OCI-M1 (cell line): ENCODE data around the gene SEZ6L.

Experiments used
- DNase-seq: peaks from one replicate; lab custom pipeline; 2025; lab: John Stamatoyannopoulos, UW

The SEZ6L gene

GRCh38 chr22:26334232-26334631 is 165.0 kb downstream of the SEZ6L start:
- DNase-seq = no peak

- no peak for DNase-seq
These were observed 167.5 kb downstream of the SEZ6L start for GRCh38 chr22:26336773-26337172.

DNA sequence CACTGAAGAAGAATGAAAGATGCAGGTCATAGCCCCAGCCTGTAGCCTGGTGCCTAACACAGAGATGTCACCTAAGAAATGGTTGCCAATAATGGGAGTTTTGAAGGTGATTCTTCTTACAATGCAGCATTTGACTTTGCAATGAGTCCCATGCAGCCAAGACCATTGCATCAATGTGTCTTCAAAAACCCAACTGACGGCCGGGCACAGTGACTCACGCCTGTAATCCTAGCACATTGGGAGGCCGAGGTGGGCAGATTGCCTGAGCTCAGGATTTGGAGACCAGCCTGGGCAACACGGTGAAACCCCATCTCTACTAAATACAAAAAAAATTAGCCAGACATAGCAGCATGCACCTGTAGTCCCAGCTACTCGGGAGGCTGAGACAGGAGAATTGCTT is 170.5 kb downstream of the SEZ6L start:
- no peak for DNase-seq

GRCh38 chr22:26342745-26343410 is 173.6 kb downstream of the SEZ6L start:
- no peak for DNase-seq

- no peak for DNase-seq
These were observed 176.2 kb downstream of the SEZ6L start for GRCh38 chr22:26345496-26345895.

DNA sequence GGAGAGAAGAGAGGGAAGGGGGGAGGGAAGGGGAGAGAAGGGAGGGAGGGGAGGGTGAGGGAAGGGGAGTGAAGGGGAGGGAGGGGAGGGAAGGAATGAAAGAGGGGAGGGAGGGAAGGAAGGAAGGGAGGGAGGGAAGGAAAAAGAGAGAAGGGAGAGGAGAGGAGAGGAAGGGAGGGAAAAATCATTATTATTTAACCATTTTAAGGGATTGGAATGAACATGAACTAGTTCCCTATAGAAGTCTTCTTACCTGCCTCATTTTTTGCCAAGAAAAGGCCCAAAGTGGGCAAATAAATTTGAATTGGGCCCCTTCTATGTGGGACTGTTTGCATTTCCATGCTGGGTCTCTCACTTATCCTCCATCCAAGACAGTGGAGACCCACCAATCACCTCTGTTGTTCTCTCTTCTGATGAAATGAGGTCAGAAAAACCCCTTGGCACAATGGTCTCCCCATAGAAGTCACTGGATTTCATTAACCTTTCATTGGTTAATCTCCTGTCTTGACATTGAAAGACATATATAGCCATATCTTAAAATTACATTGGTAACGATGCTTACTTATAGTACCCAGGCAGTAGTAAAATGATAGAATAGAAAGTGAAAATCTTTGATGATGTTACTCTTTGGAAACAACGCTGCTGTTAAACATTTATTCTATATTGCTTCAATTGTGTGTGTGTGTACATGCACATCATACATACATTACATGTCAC is 179.7 kb downstream of the SEZ6L start:
- no peak for DNase-seq

- no peak for DNase-seq
These were observed 185.4 kb downstream of the SEZ6L start for GRCh38 chr22:26354707-26355106.

GRCh38 chr22:26357281-26357680 is 188.0 kb downstream of the SEZ6L start:
- no peak for DNase-seq

GRCh38 chr22:26357813-26358212 is 188.6 kb downstream of the SEZ6L start:
- DNase-seq = no peak

GRCh38 chr22:26359156-26359555 is 189.9 kb downstream of the SEZ6L start:
- DNase-seq = no peak

GRCh38 chr22:26360169-26360885 is 191.1 kb downstream of the SEZ6L start:
- peak; percentile 93 for DNase-seq

- no peak for DNase-seq
These were observed 193.2 kb downstream of the SEZ6L start for GRCh38 chr22:26362471-26362870.

DNA sequence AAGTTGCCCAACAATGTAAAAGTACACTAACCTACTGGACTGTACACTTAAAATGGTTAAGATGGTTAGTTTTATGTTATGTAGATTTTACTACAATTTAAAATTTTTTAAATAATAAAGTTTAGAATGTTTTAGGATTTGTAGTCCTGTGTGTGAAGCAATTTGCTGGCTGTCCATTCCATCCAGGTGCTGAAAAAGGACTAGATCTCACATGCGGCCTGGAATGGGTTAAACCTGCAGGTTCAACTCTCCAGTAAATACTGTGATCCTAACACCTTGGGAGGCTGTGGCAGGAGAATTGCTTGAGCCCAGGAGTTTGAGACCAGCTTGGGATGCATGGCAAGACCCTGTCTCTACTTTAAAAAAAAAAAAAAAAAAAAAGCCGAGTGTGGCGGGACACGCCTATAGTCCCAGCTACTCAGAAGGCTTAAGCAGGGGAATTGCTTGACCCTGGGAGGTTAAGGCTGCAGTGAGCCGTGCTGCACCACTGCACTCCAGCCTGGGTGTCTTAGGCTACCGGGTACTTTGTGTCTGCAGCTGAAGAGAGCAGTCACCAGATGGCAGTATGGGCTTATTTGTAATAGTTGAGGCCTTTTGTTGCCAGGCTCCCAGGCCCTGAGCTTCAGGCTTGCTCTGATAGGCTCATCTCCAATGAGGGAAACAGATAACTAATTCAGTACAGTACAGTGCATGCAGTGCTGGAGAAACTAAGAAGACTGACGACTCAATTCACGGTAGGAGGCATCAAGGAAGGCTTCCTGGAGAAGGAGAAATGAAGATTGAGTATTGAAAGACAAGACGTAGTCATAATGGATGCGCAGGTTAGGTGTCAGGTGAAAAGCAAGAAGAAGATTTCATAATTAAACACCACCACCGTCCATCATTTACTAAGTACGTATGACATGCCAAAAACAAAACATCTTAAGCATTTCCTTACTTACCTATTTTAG is 195.1 kb downstream of the SEZ6L start:
- peak; percentile 96 for DNase-seq

- DNase-seq = peak; percentile 86
These were observed 198.4 kb downstream of the SEZ6L start for GRCh38 chr22:26367402-26368245.

DNA sequence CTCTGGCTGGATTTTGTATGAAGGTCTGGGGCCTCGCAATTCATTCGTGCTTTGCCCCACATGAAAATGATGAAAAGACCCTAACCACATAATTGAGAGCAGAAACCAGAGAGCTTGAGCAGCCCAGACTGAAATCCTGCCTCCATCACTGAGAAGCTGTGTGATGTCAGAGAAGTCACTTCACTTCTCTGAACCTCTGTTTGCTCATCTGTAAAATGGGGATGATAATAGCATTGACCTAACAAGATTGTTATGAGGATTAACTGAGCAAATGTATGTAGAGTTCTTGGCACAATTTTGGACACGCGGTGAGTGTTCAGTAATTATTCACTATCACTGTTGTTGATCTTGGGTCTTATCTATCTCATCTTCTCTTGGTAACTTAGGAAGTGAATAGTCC is 203.6 kb downstream of the SEZ6L start:
- DNase-seq = no peak

DNA sequence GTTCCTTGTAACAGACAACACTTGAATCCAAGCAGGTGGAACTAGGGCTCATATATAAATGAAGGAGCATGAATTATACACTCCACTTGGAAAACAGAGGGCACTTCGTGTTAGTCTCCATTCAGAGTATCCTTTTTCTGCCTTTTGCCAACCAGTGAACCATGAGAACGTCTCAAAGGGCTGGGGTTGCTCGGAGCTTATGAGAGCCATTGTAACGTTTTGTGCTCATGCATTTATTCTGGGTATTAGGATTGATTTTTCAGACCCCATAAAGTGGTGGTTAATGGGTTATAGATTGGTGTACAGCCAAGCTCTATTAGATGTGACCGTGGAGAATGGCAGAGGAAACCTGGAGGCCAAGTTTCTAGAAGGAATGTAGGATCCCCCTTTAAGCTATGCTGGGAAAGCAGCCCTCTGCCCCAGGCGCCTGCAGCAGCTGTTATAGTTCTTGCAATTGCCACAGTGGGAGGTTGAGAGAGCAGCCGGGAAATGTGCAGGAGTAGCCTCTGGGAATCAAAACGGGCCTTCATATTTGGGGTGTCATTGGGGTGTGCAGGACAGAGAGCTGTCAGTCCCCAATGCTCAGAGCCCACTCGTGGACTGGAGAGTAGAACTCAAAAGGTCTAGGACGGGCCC is 205.2 kb downstream of the SEZ6L start:
- no peak for DNase-seq

DNA sequence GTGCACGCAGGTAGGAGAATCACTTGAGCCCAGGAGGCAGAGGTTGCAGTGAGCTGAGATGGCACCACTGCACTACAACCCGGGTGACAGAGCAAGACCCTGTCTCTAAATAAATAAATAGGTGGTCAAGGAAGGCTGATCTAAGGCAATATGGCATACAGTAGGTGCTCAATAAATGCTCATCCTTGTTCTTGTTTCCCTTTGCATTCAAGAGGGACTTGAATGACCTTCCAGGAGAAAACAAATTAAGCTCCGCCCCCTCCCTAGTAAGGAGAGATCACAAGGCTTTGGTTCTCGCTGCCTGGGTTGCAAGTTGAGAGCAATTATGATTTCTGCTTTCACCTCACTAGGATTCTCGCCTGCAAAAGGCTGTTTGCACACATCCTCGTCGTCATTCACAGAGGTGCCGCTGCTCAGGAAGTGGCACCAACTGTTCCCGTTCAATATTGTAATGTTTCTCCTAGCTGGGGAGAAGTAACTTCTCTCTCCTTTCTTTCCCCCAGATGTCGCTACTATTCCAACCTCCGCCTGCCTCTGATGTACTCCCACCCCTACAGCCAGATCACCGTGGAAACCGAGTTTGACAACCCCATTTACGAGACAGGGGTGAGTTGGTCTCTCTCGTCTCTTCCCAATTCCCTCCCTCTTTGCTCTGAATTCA is 208.0 kb downstream of the SEZ6L start:
- peak; percentile 41 for DNase-seq

DNA sequence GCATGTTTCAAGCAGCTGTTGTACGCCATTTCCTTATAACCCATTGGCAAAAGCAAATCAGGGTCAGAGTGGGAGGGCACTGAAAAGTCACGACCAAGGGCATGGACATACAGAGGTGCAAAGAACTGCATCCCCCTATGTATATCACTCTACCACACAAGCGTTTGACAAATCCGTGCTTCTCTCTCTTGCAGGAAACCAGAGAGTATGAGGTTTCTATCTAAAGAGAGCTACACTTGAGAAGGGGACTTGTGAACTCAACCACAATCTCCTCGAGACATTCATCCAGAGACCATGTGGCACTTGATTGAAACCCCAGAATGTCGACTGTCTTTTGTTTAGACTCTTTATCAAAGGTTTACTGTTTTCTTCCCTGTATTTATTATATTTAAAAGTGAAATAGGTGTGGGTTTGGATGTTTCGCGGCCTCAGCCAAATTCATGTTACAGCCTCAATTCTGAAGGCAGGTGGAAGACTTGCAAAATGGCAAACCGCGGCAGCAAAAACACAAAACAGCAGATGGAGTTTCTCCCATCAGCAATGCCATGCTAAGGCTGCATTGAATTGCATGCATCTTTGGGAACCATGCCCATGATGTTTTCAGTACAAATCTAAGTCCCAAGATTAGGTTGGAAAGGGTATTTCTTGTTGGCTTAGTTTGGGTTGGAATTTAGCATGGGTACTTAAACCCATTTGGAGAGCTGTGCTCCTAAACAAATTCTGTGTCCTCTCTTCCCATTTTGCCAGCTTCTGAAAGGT is 211.0 kb downstream of the SEZ6L start:
- DNase-seq = no peak

GRCh38 chr22:26382782-26383181 is 213.5 kb downstream of the SEZ6L start:
- no peak for DNase-seq
